ENCODE results near the gene TSPAN4. TPM values are rescaled to one million over a fixed set of nuclear protein-coding genes. Genes with fewer than 3 reads are reported as not detected.

TSPAN4 gene
- total and polyA plus RNA-seq, 10 of the 15 experiments (the other 5 are each of a cell fraction or from before 2014, with no cell fraction given): 0.37 to 14.0 (median 8.5) TPM; not detected in 1

GRCh38 chr11:832529-833113, 10.0 kb upstream of the TSPAN4 start, which contains the start of gene CD151 (continued):
- TF ChIP-seq STAT1 (conservative IDR thresholded peaks at IDR 0.05) (no peak), TCF3 (IDR thresholded peaks at IDR 0.05; ENCODE audit: borderline replicate concordance, insufficient read depth, low read depth, low read length) (no peak), PRDM15 (CRISPR knock-in tag; IDR thresholded peaks at IDR 0.05) (no peak), FOXM1 (IDR thresholded peaks at IDR 0.05; ENCODE audit: low read depth, low read length) (no peak), LARP7 (IDR thresholded peaks at IDR 0.05) (peak; percentile 37; the same call in 1 of the 2 replicates), JUND (IDR thresholded peaks at IDR 0.05; ENCODE audit: low read depth, low read length) (no peak), RUNX3 (IDR thresholded peaks at IDR 0.05; ENCODE audit: low read length) (no peak), WRNIP1 (IDR thresholded peaks at IDR 0.05; ENCODE audit: borderline replicate concordance, low read depth, low read length) (no peak), SUZ12 (IDR thresholded peaks at IDR 0.05; ENCODE audit: unreplicated experiment) (no peak), POLR2A (IDR thresholded peaks at IDR 0.05; ENCODE audit: low read depth, low read length) (peak; percentile 74), JUNB (IDR thresholded peaks at IDR 0.05) (no peak), POU2F2 (IDR thresholded peaks at IDR 0.05; ENCODE audit: borderline replicate concordance, low read depth, low read length) (no peak), SMARCA5 (IDR thresholded peaks at IDR 0.05) (no peak), YBX1 (IDR thresholded peaks at IDR 0.05) (no peak), RFX5 (IDR thresholded peaks at IDR 0.05; ENCODE audit: low read depth, low read length) (no peak), IRF3 (IDR thresholded peaks at IDR 0.05) (no peak), FOS (IDR thresholded peaks at IDR 0.05; ENCODE audit: borderline replicate concordance, extremely low read depth, insufficient read length) (no peak), MEF2B (IDR thresholded peaks at IDR 0.05; ENCODE audit: partially characterized antibody, poor library complexity, severe bottlenecking) (no peak), SIN3A (IDR thresholded peaks at IDR 0.05; ENCODE audit: low read depth, low read length) (no peak), DPF2 (IDR thresholded peaks at IDR 0.05) (peak; percentile 17; the same call in 1 of the 2 replicates), ZSCAN29 (IDR thresholded peaks at IDR 0.05) (no peak)
